SU-DHL-6 (cell line): ENCODE data around the gene OSGIN1.

Experiments
- H2AFZ ChIP-seq: fragments of 200-600 bp; sonication (generic); 2 replicates; pipeline ENCODE4 v1.6.1; 2014; ENCODE audit warnings: low read depth, mild to moderate bottlenecking, moderate library complexity, mixed read lengths, antibody characterized with exemption, low read length; ENCODE audit not compliant: severe bottlenecking
- H3F3A ChIP-seq: fragments of 200-600 bp; shearing (Covaris generic); 2 replicates; pipeline ENCODE4 v1.6.0; 2016; ENCODE audit warnings: antibody characterized with exemption, mild to moderate bottlenecking; ENCODE audit not compliant: insufficient read depth
- H3K27ac ChIP-seq: fragments of 200-600 bp; sonication (generic); 2 replicates; pipeline ENCODE4 v1.5.1; 2016; ENCODE audit warnings: low read depth, mild to moderate bottlenecking, low read length, moderate library complexity, mixed read lengths
- H3K27me3 ChIP-seq: fragments of 200-600 bp; sonication (generic), shearing (Covaris generic); 2 replicates; pipeline ENCODE4 v1.6.0; 2014; ENCODE audit warnings: mild to moderate bottlenecking, low read length
- H3K36me3 ChIP-seq: fragments of 200-600 bp; sonication (generic); 2 replicates; pipeline ENCODE4 v1.6.1; 2014; ENCODE audit warnings: mild to moderate bottlenecking, low read length, mixed read lengths
- H3K4me2 ChIP-seq: fragments of 300-600, 200-600 bp; shearing (Covaris generic), sonication (generic); 2 replicates; pipeline ENCODE4 v1.6.0; 2014; ENCODE audit warnings: low read length, low read depth, mild to moderate bottlenecking; ENCODE audit not compliant: poor library complexity, severe bottlenecking
- H3K4me3 ChIP-seq: fragments of 200-600 bp; sonication (generic); 2 replicates; pipeline ENCODE4 v1.5.1; 2014; ENCODE audit warnings: antibody characterized with exemption, low read length, mild to moderate bottlenecking, mixed read lengths; ENCODE audit not compliant: insufficient read depth, poor library complexity, severe bottlenecking
- H3K79me2 ChIP-seq: fragments of 200-600 bp; sonication (generic); 2 replicates; pipeline ENCODE4 v1.6.1; 2014; ENCODE audit warnings: mild to moderate bottlenecking, low read length, moderate library complexity; ENCODE audit not compliant: insufficient read depth
- H3K9ac ChIP-seq: fragments of 200-600 bp; sonication (generic); 2 replicates; pipeline ENCODE4 v1.7.0; 2014; ENCODE audit warnings: mild to moderate bottlenecking, low read length
- H3K9me2 ChIP-seq: fragments of 200-600 bp; sonication (generic); replicated peaks from 2 replicates; pipeline ENCODE4 v1.6.1; 2014; ENCODE audit warnings: low read length; ENCODE audit not compliant: insufficient read depth
- H3K9me3 ChIP-seq: fragments of 200-600 bp; sonication (generic); 2 replicates; pipeline ENCODE4 v1.6.1; 2014; ENCODE audit warnings: low read length, mixed read lengths; ENCODE audit not compliant: insufficient read depth
- H4K20me1 ChIP-seq: fragments of 200-600 bp; sonication (generic); 2 replicates; pipeline ENCODE4 v1.6.1; 2014; ENCODE audit warnings: low read depth, mild to moderate bottlenecking, antibody characterized with exemption, low read length, moderate library complexity, mixed read lengths
- EZH2phosphoT487 ChIP-seq: fragments of 200-600 bp; sonication (generic), shearing (Covaris generic); conservative IDR thresholded peaks from 2 replicates; pipeline ENCODE4 v1.6.1; 2018; ENCODE audit warnings: mild to moderate bottlenecking, antibody characterized with exemption, low read length, moderate library complexity, mixed read lengths
- TF ChIP-seq, protein P1 (sequence below): fragments of 200-600 bp; sonication (generic); IDR thresholded peaks from one replicate; pipeline ENCODE4 v1.5.1; 2017; ENCODE audit warnings: antibody characterized with exemption, mild to moderate bottlenecking, low read length, moderate library complexity; ENCODE audit not compliant: insufficient read depth, poor library complexity, severe bottlenecking

OSGIN1 gene

DNA sequence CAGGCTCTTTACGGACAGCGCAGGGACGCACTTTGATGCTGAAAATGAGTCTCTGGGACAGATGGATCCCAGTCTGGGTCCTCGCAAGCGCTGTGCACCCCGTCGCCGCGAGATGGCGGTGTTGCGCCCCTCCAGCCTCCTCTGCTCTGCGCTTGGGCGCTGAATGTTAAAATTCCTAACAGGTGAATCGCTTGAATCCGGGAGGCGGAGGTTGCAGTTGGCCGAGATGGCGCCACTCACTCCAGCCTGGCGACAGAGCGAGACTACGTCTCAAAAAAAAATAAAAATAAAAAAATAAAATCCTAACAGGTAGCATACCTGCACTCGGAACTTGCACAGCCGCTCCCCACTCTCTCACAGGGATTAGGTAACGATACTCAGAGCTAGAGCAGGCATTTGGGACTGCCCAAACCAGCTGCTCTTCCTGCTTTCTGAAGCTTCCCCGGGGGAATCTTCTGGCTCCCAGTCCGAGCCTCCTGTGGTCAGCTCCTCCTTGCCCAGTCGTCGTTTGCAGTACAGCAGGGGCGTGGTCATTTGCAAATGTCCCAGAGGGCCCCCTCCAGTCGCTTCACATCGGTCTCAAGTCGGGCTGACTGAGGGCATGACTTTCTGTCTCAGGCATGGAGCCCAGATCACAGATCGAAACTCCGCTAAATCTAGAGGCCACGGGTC is 26.2 kb upstream of the OSGIN1 start:
- H3K36me3 ChIP-seq, result no peaks in the 10 kb centered on the region
- H3K9ac ChIP-seq, result no peak overlapping the region
- H3K4me2 ChIP-seq, result no peak overlapping the region
- no peaks in the 10 kb centered on the region for H3K9me3 ChIP-seq
- no peaks in the 10 kb centered on the region for H3K79me2 ChIP-seq
- no peak overlapping the region for H3K27ac ChIP-seq
- H4K20me1 ChIP-seq, result no peaks in the 10 kb centered on the region
- TF ChIP-seq, protein P1, sequence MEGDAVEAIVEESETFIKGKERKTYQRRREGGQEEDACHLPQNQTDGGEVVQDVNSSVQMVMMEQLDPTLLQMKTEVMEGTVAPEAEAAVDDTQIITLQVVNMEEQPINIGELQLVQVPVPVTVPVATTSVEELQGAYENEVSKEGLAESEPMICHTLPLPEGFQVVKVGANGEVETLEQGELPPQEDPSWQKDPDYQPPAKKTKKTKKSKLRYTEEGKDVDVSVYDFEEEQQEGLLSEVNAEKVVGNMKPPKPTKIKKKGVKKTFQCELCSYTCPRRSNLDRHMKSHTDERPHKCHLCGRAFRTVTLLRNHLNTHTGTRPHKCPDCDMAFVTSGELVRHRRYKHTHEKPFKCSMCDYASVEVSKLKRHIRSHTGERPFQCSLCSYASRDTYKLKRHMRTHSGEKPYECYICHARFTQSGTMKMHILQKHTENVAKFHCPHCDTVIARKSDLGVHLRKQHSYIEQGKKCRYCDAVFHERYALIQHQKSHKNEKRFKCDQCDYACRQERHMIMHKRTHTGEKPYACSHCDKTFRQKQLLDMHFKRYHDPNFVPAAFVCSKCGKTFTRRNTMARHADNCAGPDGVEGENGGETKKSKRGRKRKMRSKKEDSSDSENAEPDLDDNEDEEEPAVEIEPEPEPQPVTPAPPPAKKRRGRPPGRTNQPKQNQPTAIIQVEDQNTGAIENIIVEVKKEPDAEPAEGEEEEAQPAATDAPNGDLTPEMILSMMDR, result peak; percentile 68
- TF ChIP-seq EZH2phosphoT487, result no peak
- no peaks in the 10 kb centered on the region for H3F3A ChIP-seq
- H3K9me2 ChIP-seq, result no peaks in the 10 kb centered on the region
- H2AFZ ChIP-seq, result no peak overlapping the region
- H3K4me3 ChIP-seq, result no peak overlapping the region
- no peaks in the 10 kb centered on the region for H3K27me3 ChIP-seq

DNA sequence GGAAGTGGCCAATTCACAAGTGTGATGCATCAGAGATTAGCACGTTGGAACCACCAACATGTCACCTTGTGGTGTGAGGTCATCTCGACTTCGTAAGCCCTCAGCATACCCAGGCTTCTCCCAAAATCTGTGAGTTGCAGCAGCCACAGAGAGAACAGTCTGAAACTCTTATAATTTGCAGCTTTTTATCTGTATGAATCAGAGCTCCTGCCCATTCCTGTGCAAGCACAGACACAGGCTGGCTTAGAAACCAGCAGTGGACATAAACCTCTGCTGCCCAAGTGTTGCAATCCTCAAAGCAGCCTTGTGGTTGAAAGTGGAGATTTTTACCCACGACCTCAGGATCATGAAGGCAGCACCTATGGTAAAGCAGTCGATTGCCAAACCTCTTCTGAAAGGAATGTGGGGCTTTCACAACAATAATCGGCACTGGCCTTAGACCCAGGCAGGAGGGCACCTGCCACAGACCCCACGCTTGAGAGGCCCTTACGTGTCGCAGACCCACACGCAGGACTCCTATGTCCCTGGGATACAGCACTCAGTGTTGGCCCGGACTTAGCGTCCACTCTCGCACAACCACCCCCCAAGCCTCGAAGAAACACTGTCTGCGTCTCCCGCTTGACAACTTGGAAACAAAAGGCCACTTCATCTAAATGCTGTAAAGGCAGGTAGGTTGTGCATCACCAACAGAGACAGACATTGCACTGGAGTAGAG is 24.5 kb upstream of the OSGIN1 start:
- H3K9me2 ChIP-seq, result no peaks in the 10 kb centered on the region
- no peaks in the 10 kb centered on the region for H3K36me3 ChIP-seq
- H3K4me2 ChIP-seq, result no peak overlapping the region
- TF ChIP-seq, protein P1, result no peak
- no peak for TF ChIP-seq EZH2phosphoT487
- no peaks in the 10 kb centered on the region for H3K9me3 ChIP-seq
- H3K27me3 ChIP-seq, result no peaks in the 10 kb centered on the region
- H3F3A ChIP-seq, result no peaks in the 10 kb centered on the region
- no peaks in the 10 kb centered on the region for H3K79me2 ChIP-seq
- H2AFZ ChIP-seq, result no peak overlapping the region
- no peak overlapping the region for H3K27ac ChIP-seq
- no peaks in the 10 kb centered on the region for H4K20me1 ChIP-seq
- H3K4me3 ChIP-seq, result no peak overlapping the region
- no peak overlapping the region for H3K9ac ChIP-seq

DNA sequence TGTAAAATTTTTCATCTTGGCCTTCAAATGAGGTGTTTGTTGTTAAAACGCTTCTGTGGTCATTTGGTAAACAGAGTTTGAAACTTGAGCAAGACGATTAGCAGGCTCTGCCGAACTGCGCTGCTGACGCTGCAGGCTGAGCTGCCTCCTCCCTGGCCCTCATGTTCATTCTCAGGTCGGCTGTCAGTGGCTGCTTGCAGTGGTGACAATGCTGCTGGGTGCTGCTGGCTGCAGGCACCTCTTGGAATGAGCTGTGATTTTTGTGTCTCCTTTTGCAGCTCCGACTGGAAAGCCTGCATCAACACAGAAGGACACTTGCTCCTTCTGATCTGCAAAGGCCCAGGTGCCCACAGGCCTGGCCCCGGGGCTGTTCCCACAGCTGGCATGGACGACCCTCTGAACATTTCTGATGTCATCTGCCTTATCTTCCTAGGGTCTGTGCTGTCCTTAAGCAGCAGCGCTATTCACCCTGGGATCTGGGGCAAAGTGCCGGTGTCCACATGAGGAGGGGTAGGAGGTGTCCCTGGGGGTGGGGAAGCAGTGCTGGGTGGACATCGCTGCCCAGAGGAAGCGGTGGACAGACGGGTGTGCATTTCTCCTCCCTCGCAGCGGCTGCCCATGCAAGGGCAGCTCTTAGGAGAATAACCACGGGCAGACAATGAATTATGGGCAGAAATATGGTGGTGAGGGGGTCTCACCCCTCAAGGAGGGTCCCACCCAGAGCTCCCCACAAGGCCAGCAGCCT is 23.1 kb upstream of the OSGIN1 start:
- H3K4me2 ChIP-seq, result no peak overlapping the region
- no peak overlapping the region for H2AFZ ChIP-seq
- H3K27ac ChIP-seq, result no peak overlapping the region
- no peaks in the 10 kb centered on the region for H4K20me1 ChIP-seq
- H3K79me2 ChIP-seq, result no peaks in the 10 kb centered on the region
- TF ChIP-seq EZH2phosphoT487, result no peak
- TF ChIP-seq, protein P1, result no peak
- no peaks in the 10 kb centered on the region for H3K27me3 ChIP-seq
- H3F3A ChIP-seq, result no peaks in the 10 kb centered on the region
- H3K9ac ChIP-seq, result no peak overlapping the region
- no peak overlapping the region for H3K4me3 ChIP-seq
- H3K9me3 ChIP-seq, result no peaks in the 10 kb centered on the region
- H3K36me3 ChIP-seq, result no peaks in the 10 kb centered on the region
- no peaks in the 10 kb centered on the region for H3K9me2 ChIP-seq
